CD4-positive, alpha-beta T cell treated with Interleukin-12 subunit alpha and Interleukin-12 subunit beta, for 1 hour (primary cell): ENCODE data around the gene XPNPEP2.
A peak's percentile ranks its signal among the peaks of the same experiment; 100 is the strongest.
"Not testable (repeated sequence)": the region's sequence is repeated elsewhere in the genome, so short reads cannot be mapped to it uniquely, and the experiment has no call there.

ENCODE experiments used
- DNase-seq: peaks from one replicate; pipeline ENCODE4 v3.0.0-alpha.2; 2020

The XPNPEP2 gene

DNA sequence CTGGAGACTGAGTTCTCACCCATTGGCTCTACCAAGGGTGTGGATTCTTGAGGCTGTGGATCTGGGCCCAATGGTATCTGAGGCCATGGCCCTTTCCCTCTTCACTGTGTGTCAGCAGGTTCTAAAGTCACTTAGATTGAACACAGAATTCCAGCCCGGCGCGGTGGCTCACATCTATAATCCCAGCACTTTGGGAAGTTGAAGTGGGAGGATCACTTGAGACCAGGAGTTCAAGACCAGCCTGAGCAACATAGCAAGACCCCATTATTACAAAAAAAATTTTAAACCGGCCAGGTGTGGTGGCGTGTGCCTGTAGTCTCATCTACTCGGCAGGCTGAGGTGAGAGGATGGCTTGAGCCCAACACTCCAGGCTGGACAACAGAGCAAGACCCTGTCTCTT lies 18.0 kb upstream of the XPNPEP2 start:
- no peak for DNase-seq

DNA sequence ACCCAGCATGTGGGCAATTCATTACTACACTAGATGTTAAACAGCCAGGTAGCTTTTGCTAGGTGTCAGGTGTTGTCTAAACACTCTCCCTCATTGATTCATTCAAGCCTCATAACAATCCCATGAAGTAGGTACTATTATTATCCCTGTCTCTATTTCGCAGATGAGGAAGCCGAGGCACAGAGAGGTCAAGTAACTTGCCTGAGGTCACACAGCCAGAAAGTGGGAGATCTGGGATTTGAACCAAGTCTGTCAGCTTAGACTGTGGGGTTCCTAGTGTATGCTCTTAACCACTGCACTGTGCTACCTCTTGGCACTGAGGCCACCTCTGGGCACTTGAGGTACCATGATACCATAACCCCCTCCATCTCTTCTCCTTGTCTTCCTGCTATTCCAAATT lies 17.4 kb upstream of the XPNPEP2 start:
- DNase-seq = no peak

DNA sequence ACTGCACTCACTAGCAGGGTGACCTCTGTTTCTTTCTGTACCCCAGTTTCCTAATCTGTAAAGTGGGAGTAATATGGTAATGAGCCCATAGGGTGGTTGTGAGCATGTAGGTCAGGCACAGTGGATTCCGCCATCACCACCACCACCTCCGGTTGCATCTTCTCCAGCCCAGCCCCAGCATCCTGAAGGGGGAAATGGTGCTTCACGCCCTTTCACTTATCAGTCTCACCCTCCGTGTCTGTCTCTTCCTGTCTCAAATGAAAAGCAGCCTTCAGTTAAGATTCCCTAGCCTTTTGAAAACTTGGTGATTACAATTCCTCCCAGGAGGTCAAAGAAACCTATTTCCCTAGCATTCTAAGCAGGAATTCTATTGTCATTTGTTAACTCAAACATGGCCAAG lies 16.9 kb upstream of the XPNPEP2 start:
- DNase-seq = peak; percentile 21

DNA sequence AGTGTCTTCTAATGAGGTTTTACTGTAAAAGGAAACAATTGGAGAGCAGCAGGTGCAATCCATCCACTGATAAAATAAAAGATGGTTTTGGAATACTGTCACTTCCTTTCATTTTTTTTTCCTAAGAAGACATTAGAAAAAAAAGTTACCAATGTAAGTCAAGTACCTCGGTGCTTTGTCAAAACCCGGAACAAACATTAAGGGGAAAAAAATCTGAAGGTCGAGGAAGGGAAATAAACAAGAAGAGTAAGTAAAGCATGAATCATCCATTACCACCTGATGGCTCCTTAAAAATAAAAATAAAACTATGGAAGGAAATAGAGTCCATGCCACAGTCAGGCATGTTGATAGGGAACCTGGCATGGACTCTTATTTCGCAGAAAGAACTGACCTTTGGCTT lies 15.3 kb upstream of the XPNPEP2 start:
- DNase-seq = no peak

- DNase-seq = no peak
Observed at GRCh38 chrX:129724754-129725153, 14.0 kb upstream of the XPNPEP2 start.

DNA sequence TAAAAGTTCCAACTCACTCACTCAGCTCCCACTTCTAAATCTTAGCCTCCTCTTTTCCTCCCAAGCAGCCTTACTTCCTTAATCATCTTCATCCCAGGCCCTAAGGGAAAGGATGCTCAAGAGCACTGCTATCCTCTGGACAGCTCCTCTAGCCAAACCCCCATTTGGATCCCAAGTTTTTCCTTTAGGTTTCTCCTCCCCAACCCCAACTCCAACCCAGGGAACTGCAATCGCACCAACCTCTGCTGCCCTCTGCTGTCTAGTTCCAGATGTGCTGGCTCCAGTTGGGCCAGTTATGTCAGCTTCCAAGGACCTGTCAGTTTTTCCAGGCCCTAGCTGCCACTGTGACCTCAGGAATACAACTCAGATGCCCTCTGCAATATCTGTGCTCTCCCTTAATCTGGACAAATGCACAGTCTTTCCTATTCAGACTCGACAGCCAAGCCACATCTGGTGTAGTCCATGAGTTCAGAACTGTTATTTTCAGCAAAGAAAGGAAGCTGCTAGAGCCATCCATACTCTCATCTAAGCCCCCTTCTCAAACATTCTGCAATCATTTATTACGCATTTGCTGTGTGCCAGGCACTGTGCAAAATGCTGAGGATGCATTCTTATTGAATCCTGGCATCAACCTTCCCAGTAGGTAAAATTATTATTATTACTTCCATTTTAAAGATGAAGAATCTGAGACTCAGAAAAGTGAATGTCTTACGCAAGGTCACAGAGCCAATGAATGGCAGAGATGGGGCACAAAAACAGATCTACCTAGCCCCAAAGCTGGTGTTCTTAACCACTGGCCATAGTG lies 12.3 kb upstream of the XPNPEP2 start:
- peak; percentile 26 for DNase-seq

DNA sequence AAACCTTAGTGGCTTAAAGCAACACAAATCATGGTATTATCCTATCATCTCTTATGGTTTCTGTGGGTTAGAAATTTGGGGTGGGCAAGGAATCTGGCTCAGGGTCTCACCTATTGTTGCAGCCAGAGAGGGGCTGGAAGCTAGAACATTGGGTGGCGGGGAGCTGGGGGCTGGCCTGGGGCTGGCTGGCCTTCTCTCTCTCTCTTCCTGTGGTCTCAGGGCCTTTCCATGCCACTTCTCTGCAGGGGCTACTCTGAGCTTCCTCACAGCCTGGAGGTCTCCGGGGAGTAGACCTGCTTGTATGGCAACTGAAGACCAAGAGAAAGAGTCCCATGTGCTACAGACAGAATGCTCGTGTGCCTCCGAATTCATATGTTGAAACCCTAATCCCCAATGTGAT lies 10.7 kb upstream of the XPNPEP2 start:
- DNase-seq = no peak

DNA sequence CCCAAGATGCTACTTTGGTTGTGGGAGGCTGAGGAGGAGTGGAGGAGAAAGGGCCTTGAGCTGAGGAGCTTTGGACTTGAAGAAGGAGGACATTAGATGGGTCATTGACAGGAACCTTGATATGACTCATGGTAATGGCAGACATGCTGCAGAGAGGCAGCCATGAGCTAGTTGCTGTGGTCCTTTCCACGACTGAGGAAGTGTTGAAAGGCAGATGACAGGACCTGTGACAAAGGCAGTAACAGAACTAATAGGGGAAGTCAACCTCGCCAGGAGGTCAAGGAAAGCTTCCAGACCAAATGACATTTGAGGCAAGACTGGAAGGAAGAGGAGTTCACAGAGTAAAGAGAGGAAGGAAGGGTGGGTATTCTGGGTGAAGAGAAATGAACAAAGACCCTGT lies 7.6 kb upstream of the XPNPEP2 start:
- DNase-seq = no peak

DNA sequence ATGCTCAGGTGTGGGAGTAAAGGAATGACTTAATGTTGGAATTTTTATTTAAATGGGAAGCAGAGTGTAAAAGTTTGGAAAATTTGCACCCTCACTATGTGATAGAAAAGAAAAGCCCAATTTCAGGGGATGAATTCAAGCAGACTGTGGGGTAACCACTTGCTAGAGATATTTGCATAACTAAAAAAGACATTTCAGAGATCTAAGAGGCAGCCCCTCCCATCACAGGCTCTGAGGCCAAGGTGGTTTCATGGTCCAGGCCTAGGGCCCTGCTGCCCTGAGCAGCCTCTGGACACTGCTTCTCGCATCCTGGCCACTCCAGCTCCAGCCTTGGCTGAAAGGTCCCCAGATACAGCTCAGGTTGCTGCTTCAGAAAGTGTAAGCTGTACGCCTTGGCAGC lies 5.9 kb upstream of the XPNPEP2 start:
- no peak for DNase-seq

GRCh38 chrX:129733335-129733734 lies 5.4 kb upstream of the XPNPEP2 start:
- no peak for DNase-seq

GRCh38 chrX:129736491-129736890 lies 2.3 kb upstream of the XPNPEP2 start:
- peak; percentile 19 for DNase-seq

GRCh38 chrX:129737916-129738315 lies 863 bp upstream of the XPNPEP2 start:
- no peak for DNase-seq

DNA sequence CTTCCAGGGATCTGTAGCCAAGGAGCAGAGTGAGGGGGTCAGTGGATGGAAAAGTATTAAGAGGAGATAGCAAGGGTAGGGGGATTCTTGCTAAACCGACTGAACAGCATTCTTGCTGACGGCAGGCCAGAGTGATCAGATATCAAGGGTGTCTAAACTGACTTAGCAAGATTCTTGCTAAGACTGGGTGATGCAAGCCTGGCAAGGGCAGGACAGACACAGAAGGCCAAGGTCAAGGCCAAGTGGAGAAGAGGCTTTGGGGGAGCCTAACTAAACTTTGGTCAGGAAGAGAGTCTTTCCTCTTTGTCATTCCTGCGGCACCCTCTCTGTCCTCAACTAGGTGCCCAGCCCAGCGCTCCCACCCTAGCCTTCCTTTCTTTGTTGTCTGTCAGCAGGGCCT lies 799 bp downstream of the XPNPEP2 start:
- no peak for DNase-seq

- no peak for DNase-seq
Observed at GRCh38 chrX:129741880-129742758, 3.3 kb downstream of the XPNPEP2 start.

GRCh38 chrX:129742759-129743152 lies 4.0 kb downstream of the XPNPEP2 start:
- DNase-seq = not testable (repeated sequence)

- DNase-seq = no peak
Observed at GRCh38 chrX:129743821-129744220, 5.0 kb downstream of the XPNPEP2 start.

GRCh38 chrX:129744861-129745321 lies 6.1 kb downstream of the XPNPEP2 start:
- DNase-seq = peak; percentile 30

DNA sequence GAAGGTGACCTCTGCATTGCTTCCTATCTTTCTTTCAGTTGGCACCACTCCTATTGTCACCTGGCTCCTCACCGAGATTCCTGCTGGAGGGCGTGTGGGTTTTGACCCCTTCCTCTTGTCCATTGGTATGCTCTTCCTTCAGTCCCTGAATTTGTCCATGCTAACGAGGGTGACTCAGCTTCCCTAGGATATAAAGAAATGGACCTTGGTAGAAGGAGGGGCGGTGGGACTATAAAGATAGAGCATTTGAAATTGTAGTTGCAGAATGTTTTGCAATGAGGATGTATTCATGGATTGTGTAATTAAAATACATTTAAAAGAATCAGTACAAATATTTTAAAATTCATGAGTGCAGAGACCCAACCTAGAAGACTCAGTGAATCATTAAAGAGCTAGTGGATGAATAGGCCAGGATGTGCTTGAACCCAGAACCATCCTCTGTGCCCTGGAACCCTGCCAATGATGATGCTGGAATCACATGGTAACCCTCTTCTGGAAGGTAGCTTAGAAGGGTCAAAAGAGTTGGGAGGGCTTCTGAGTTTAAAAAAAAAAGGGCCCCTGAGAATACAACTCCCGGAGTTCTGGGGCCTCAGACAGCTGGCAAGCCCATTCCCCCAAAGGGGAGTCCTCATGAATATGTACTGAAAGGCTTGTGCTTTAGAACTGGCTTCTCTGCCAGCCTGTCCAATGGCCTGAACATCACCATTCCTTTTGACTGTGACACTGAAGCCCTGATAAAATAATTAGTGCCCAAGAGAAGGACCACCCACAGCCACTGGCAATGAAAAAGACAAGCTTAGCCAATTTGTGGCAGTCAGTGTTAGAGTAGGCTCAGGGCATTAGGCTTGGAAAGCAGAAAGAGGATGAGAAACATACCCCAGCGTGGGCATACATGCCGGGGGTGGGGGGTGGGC lies 8.0 kb downstream of the XPNPEP2 start:
- no peak for DNase-seq

- no peak for DNase-seq
Observed at GRCh38 chrX:129747533-129747932, 8.8 kb downstream of the XPNPEP2 start.

GRCh38 chrX:129748305-129748704 lies 9.5 kb downstream of the XPNPEP2 start:
- no peak for DNase-seq

DNA sequence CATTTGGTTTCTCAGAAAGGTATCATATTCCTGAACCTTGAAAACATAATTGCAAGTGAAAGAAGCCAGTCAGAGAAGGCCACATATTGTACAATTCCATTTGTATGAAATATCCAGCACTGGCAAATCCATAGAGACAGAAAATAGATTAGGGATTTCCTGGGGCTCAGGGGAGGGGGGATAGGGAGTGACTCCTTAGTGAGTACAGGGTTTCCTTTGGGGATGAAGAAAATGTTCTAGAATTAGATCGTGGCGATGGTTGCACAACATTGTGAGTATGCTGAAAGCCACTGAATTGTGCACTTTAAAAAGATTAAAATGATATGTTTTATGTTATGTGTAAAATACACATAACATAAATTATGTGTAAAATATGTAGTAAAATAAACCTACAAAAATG lies 10.3 kb downstream of the XPNPEP2 start:
- no peak for DNase-seq

- no peak for DNase-seq
Observed at GRCh38 chrX:129750971-129751370, 12.2 kb downstream of the XPNPEP2 start.
